A673 (cell line): ENCODE measurements around the gene WDR7.

Source experiments
- CTCF ChIP-seq: fragments of 300-800, 200-600 bp; sonication (generic); conservative IDR thresholded peaks from 2 replicates; pipeline ENCODE4 v1.5.1; 2017; ENCODE audit warnings: low read depth, mild to moderate bottlenecking, antibody characterized with exemption, low read length, moderate library complexity, mixed read lengths
- EZH2 ChIP-seq: fragments of 200-600 bp; sonication (generic); IDR thresholded peaks from 2 replicates; pipeline ENCODE4 v1.6.1; 2017; ENCODE audit warnings: borderline replicate concordance, low read depth, mild to moderate bottlenecking, mixed read lengths, antibody characterized with exemption, low read length; ENCODE audit not compliant: poor library complexity, severe bottlenecking

- no peak for TF ChIP-seq CTCF
- TF ChIP-seq EZH2, result no peak
These were observed 69.9 kb downstream of the WDR7 start for GRCh38 chr18:56721031-56721430.
